ENCODE results near the gene HOXC9.

The HOXC9 gene

GRCh38 chr12:53980104-53980801 is 19.7 kb upstream of the HOXC9 start:
- ChIA-PET CTCF (interaction anchor here (1.0 to 2.8 kb wide), 4 partner anchors 52 to 234 kb away, joined by 3 to 10 read pairs (median 4); partner anchors contain the start of gene HOXC5), POLR2A (no interaction called here)
- DNase-seq (ENCODE audit: extremely low spot score) = no peak
- no peak for TF ChIP-seq CTCF (IDR thresholded peaks at IDR 0.05; ENCODE audit: control extremely low read depth, extremely low read depth, low read depth, missing control alignments)

- no peak for DNase-seq (ENCODE audit: extremely low spot score)
- TF ChIP-seq CTCF (IDR thresholded peaks at IDR 0.05; ENCODE audit: control extremely low read depth, extremely low read depth, low read depth, missing control alignments) = no peak
- ChIA-PET CTCF (interaction anchor here (1.0 to 2.8 kb wide), 5 partner anchors 52 to 234 kb away, joined by 3 to 10 read pairs (median 3); partner anchors contain the start of gene HOXC5), POLR2A (no interaction called here)
Observed at GRCh38 chr12:53980802-53981496, 19.0 kb upstream of the HOXC9 start.

GRCh38 chr12:53981634-53982565 is 18.1 kb upstream of the HOXC9 start:
- no peak for DNase-seq (ENCODE audit: extremely low spot score)
- ChIA-PET CTCF (interaction anchor here (1.3 to 1.9 kb wide), 2 partner anchors 51 to 225 kb away, joined by 3 to 6 read pairs; partner anchors contain the start of gene HOXC5), POLR2A (no interaction called here)
- no peak for TF ChIP-seq CTCF (IDR thresholded peaks at IDR 0.05; ENCODE audit: control extremely low read depth, extremely low read depth, low read depth, missing control alignments)

GRCh38 chr12:53982648-53983567 is 17.1 kb upstream of the HOXC9 start:
- TF ChIP-seq CTCF (IDR thresholded peaks at IDR 0.05; ENCODE audit: control extremely low read depth, extremely low read depth, low read depth, missing control alignments) = no peak
- DNase-seq (ENCODE audit: extremely low spot score) = no peak
- ChIA-PET POLR2A (no interaction called here), CTCF (interaction anchor here (1.3 kb wide), 1 partner anchor 224 kb away, joined by 3 read pairs; no protein-coding TSS in a partner anchor)

GRCh38 chr12:53983568-53983949 is 16.4 kb upstream of the HOXC9 start:
- DNase-seq (ENCODE audit: extremely low spot score) = no peak
- TF ChIP-seq CTCF (IDR thresholded peaks at IDR 0.05; ENCODE audit: control extremely low read depth, extremely low read depth, low read depth, missing control alignments) = no peak
- ChIA-PET POLR2A (no interaction called here), CTCF (interaction anchor here (0.8 to 5.5 kb wide), 3 partner anchors 10 to 212 kb away, joined by 3 to 61 read pairs (median 9); partner anchors contain the start of gene HOXC8)

All from GM10248 (cell line).